Measurements from ENCODE around the gene SMIM13.

SMIM13 gene

GRCh38 chr6:11146117-11146826 lies 52.6 kb downstream of the SMIM13 start:
- Mint-ChIP-seq H3K4me3 (no peak overlapping the region), H3K4me1 (ENCODE audit: low read depth) (peaks cover 13% of the 10 kb centered on the region), H3K9me3 (no peaks in the 10 kb centered on the region), H3K27ac (no peak overlapping the region), H3K27me3 (no peaks in the 10 kb centered on the region), H3K36me3 (ENCODE audit: low read depth) (no peaks in the 10 kb centered on the region)

- Mint-ChIP-seq H3K27ac (no peak overlapping the region), H3K4me3 (no peak overlapping the region), H3K9me3 (no peaks in the 10 kb centered on the region), H3K4me1 (ENCODE audit: low read depth) (peaks cover 8% of the 10 kb centered on the region), H3K27me3 (peaks cover 5% of the 10 kb centered on the region), H3K36me3 (ENCODE audit: low read depth) (no peaks in the 10 kb centered on the region)
Measured at GRCh38 chr6:11149551-11149950, 55.9 kb downstream of the SMIM13 start.

- Mint-ChIP-seq H3K27ac (no peak overlapping the region), H3K36me3 (ENCODE audit: low read depth) (no peaks in the 10 kb centered on the region), H3K4me1 (ENCODE audit: low read depth) (peaks cover 7% of the 10 kb centered on the region), H3K27me3 (peaks cover 12% of the 10 kb centered on the region), H3K9me3 (no peaks in the 10 kb centered on the region), H3K4me3 (no peak overlapping the region)
Measured at GRCh38 chr6:11151488-11151887, 57.9 kb downstream of the SMIM13 start.

GRCh38 chr6:11152581-11152980 lies 58.9 kb downstream of the SMIM13 start:
- peaks cover 13% of the 10 kb centered on the region for H3K27me3 Mint-ChIP-seq
- no peaks in the 10 kb centered on the region for H3K36me3 Mint-ChIP-seq (ENCODE audit: low read depth)
- H3K4me3 Mint-ChIP-seq: no peak overlapping the region
- no peak overlapping the region for H3K27ac Mint-ChIP-seq
- no peaks in the 10 kb centered on the region for H3K9me3 Mint-ChIP-seq
- H3K4me1 Mint-ChIP-seq (ENCODE audit: low read depth): peaks cover 7% of the 10 kb centered on the region

GRCh38 chr6:11153447-11153846 lies 59.8 kb downstream of the SMIM13 start:
- Mint-ChIP-seq H3K4me1 (ENCODE audit: low read depth) (peaks cover 7% of the 10 kb centered on the region), H3K27me3 (peaks cover 13% of the 10 kb centered on the region), H3K9me3 (no peaks in the 10 kb centered on the region), H3K36me3 (ENCODE audit: low read depth) (no peaks in the 10 kb centered on the region), H3K27ac (no peak overlapping the region), H3K4me3 (peak overlapping the region; percentile 59)

- no peaks in the 10 kb centered on the region for H3K9me3 Mint-ChIP-seq
- no peaks in the 10 kb centered on the region for H3K36me3 Mint-ChIP-seq (ENCODE audit: low read depth)
- peaks cover 7% of the 10 kb centered on the region for H3K4me1 Mint-ChIP-seq (ENCODE audit: low read depth)
- H3K27me3 Mint-ChIP-seq: peaks cover 13% of the 10 kb centered on the region
- no peak overlapping the region for H3K4me3 Mint-ChIP-seq
- no peak overlapping the region for H3K27ac Mint-ChIP-seq
Measured at GRCh38 chr6:11155589-11155988, 62.0 kb downstream of the SMIM13 start.

GRCh38 chr6:11160199-11160598 lies 66.6 kb downstream of the SMIM13 start:
- no peak overlapping the region for H3K4me3 Mint-ChIP-seq
- peaks cover 4% of the 10 kb centered on the region for H3K27me3 Mint-ChIP-seq
- H3K27ac Mint-ChIP-seq: no peak overlapping the region
- H3K36me3 Mint-ChIP-seq (ENCODE audit: low read depth): no peaks in the 10 kb centered on the region
- H3K9me3 Mint-ChIP-seq: no peaks in the 10 kb centered on the region
- H3K4me1 Mint-ChIP-seq (ENCODE audit: low read depth): peaks cover 13% of the 10 kb centered on the region

- Mint-ChIP-seq H3K27me3 (peaks cover 4% of the 10 kb centered on the region), H3K36me3 (ENCODE audit: low read depth) (no peaks in the 10 kb centered on the region), H3K4me1 (ENCODE audit: low read depth) (peaks cover 20% of the 10 kb centered on the region)
Measured at GRCh38 chr6:11161031-11161956, 67.7 kb downstream of the SMIM13 start.

GRCh38 chr6:11162262-11162661 lies 68.6 kb downstream of the SMIM13 start:
- H3K27me3 Mint-ChIP-seq: no peaks in the 10 kb centered on the region
- H3K9me3 Mint-ChIP-seq: no peaks in the 10 kb centered on the region
- H3K36me3 Mint-ChIP-seq (ENCODE audit: low read depth): no peaks in the 10 kb centered on the region
- no peak overlapping the region for H3K4me3 Mint-ChIP-seq
- H3K4me1 Mint-ChIP-seq (ENCODE audit: low read depth): peaks cover 20% of the 10 kb centered on the region
- H3K27ac Mint-ChIP-seq: no peak overlapping the region

More at GRCh38 chr6:11161031-11161956, 67.7 kb downstream of the SMIM13 start:
- no peak overlapping the region for H3K27ac Mint-ChIP-seq
- H3K4me3 Mint-ChIP-seq: no peak overlapping the region
- no peaks in the 10 kb centered on the region for H3K9me3 Mint-ChIP-seq

GRCh38 chr6:11163932-11164331 lies 70.3 kb downstream of the SMIM13 start:
- no peaks in the 10 kb centered on the region for H3K36me3 Mint-ChIP-seq (ENCODE audit: low read depth)
- peaks cover 21% of the 10 kb centered on the region for H3K4me1 Mint-ChIP-seq (ENCODE audit: low read depth)
- H3K27me3 Mint-ChIP-seq: no peaks in the 10 kb centered on the region
- no peak overlapping the region for H3K27ac Mint-ChIP-seq
- H3K9me3 Mint-ChIP-seq: no peaks in the 10 kb centered on the region
- H3K4me3 Mint-ChIP-seq: no peak overlapping the region

- no peaks in the 10 kb centered on the region for H3K9me3 Mint-ChIP-seq
- no peaks in the 10 kb centered on the region for H3K36me3 Mint-ChIP-seq (ENCODE audit: low read depth)
- no peak overlapping the region for H3K4me3 Mint-ChIP-seq
- H3K27me3 Mint-ChIP-seq: no peaks in the 10 kb centered on the region
- H3K4me1 Mint-ChIP-seq (ENCODE audit: low read depth): peaks cover 24% of the 10 kb centered on the region
- peak overlapping the region; percentile 33 for H3K27ac Mint-ChIP-seq
Measured at GRCh38 chr6:11164717-11165646, 71.3 kb downstream of the SMIM13 start.

- Mint-ChIP-seq H3K36me3 (ENCODE audit: low read depth) (no peaks in the 10 kb centered on the region), H3K9me3 (no peaks in the 10 kb centered on the region), H3K4me3 (no peak overlapping the region), H3K4me1 (ENCODE audit: low read depth) (peaks cover 24% of the 10 kb centered on the region), H3K27me3 (no peaks in the 10 kb centered on the region), H3K27ac (no peak overlapping the region)
Measured at GRCh38 chr6:11166948-11167347, 73.3 kb downstream of the SMIM13 start.

- Mint-ChIP-seq H3K27me3 (no peaks in the 10 kb centered on the region), H3K9me3 (no peaks in the 10 kb centered on the region), H3K36me3 (ENCODE audit: low read depth) (no peaks in the 10 kb centered on the region), H3K4me1 (ENCODE audit: low read depth) (peaks cover 34% of the 10 kb centered on the region), H3K27ac (no peak overlapping the region), H3K4me3 (no peak overlapping the region)
Measured at GRCh38 chr6:11168091-11168635, 74.5 kb downstream of the SMIM13 start.

- Mint-ChIP-seq H3K4me1 (ENCODE audit: low read depth) (peaks cover 17% of the 10 kb centered on the region), H3K4me3 (no peak overlapping the region), H3K27ac (no peak overlapping the region)
Measured at GRCh38 chr6:11171952-11172351, 78.3 kb downstream of the SMIM13 start.

More at GRCh38 chr6:11171952-11172351, 78.3 kb downstream of the SMIM13 start:
- Mint-ChIP-seq H3K9me3 (no peaks in the 10 kb centered on the region), H3K36me3 (ENCODE audit: low read depth) (no peaks in the 10 kb centered on the region), H3K27me3 (no peaks in the 10 kb centered on the region)

Measured in stimulated activated naive CD8-positive, alpha-beta T cell treated with anti-CD3 and anti-CD28 coated beads, Interleukin-15, Interleukin-2, amounts not matched to agents 100 ng/mL and 50 ng/mL, for 24 hours (primary cell).